Panc1 (cell line): Measurements from ENCODE around the gene LRPPRC. TPM values are rescaled to one million over a fixed set of nuclear protein-coding genes. Genes with fewer than 3 reads are reported as not detected.
A peak's percentile ranks its signal among the peaks of the same experiment; 100 is the strongest.

ENCODE experiments used
- ATAC-seq: fragments of 200-7000 bp; cut with Tn5 transposase; 2 replicates; pipeline ENCODE4 v1.9.1; 2020; ENCODE audit warnings: mild to moderate bottlenecking, moderate library complexity
- BruUV-seq: library from RNA; stranded (reverse); fragments of 400-500 nt; replicated peaks from 2 replicates; lab custom pipeline; 2021; lab: Mats Ljungman, UMichigan
- CTCF ChIA-PET: fragments of 300-600 bp; sonication (Branson Sonifier 250); formaldehyde crosslinking; loops from one replicate; lab custom pipeline; 2022; ENCODE audit warnings: antibody characterized with exemption; lab: Charles Lee
- POLR2A ChIA-PET: fragments of 300-600 bp; sonication (Branson Sonifier 250); formaldehyde crosslinking; loops from one replicate; lab custom pipeline; 2022; ENCODE audit warnings: antibody characterized with exemption; lab: Charles Lee
- DNase-seq: peaks from one replicate; pipeline ENCODE4 v3.0.0-alpha.2; 2010; ENCODE audit warnings: low read depth, low spot score
- H3K27ac ChIP-seq: 2 replicates; pipeline ENCODE4 v1.5.1; 2011; ENCODE audit warnings: mild to moderate bottlenecking, low read length, inconsistent platforms
- H3K27me3 ChIP-seq: fragments of 200-500 bp; sonication (Bioruptor generic); 2 replicates; pipeline ENCODE4 v1.6.0; 2014; ENCODE audit warnings: low read length, inconsistent platforms; ENCODE audit not compliant: control insufficient read depth, insufficient read depth
- H3K36me3 ChIP-seq: fragments of 200-500 bp; sonication (Bioruptor generic); 2 replicates; pipeline ENCODE4 v1.5.1; 2014; ENCODE audit warnings: inconsistent platforms, mild to moderate bottlenecking, low read length, moderate library complexity; ENCODE audit not compliant: control insufficient read depth, insufficient read depth
- H3K4me1 ChIP-seq: 2 replicates; pipeline ENCODE4 v1.5.1; 2011; ENCODE audit warnings: inconsistent platforms, mild to moderate bottlenecking, low read length, moderate library complexity; ENCODE audit not compliant: control insufficient read depth, insufficient read depth
- H3K4me3 ChIP-seq, 2 experiments: 2 replicates each; pipeline ENCODE4 v1.5.1; 2011 to 2012; ENCODE audit warnings: low read depth in 2 of 2, low read length in 2 of 2, mild to moderate bottlenecking in 2 of 2, inconsistent platforms in 1 of 2, moderate library complexity in 1 of 2
- H3K9me3 ChIP-seq: fragments of 200-500 bp; sonication (Bioruptor generic); 2 replicates; pipeline ENCODE4 v1.5.1; 2014; ENCODE audit warnings: low read depth, mild to moderate bottlenecking, inconsistent platforms, low read length, moderate library complexity; ENCODE audit not compliant: control insufficient read depth, insufficient read depth
- CTCF ChIP-seq: fragments of 450-650 bp; IDR thresholded peaks from 2 replicates; pipeline ENCODE4 v1.5.1; 2017; ENCODE audit warnings: mild to moderate bottlenecking
- POLR2AphosphoS5 ChIP-seq: IDR thresholded peaks from 2 replicates; pipeline ENCODE4 v1.6.1; 2012; ENCODE audit warnings: mild to moderate bottlenecking, low read depth, low read length, moderate library complexity
- REST ChIP-seq, 2 experiments: IDR thresholded peaks; 2 replicates each; pipeline ENCODE4 v1.6.1; 2011 to 2012; ENCODE audit warnings: low read depth in 2 of 2, control low read depth in 1 of 2, low read length in 1 of 2, mild to moderate bottlenecking in 1 of 2, moderate library complexity in 1 of 2; ENCODE audit not compliant: insufficient read depth in 1 of 2
- SIN3A ChIP-seq: IDR thresholded peaks from 2 replicates; pipeline ENCODE4 v1.6.1; 2012; ENCODE audit warnings: low read depth, mild to moderate bottlenecking, low read length, moderate library complexity, borderline replicate concordance; ENCODE audit not compliant: insufficient read depth
- TCF7L2 ChIP-seq: IDR thresholded peaks from 2 replicates; pipeline ENCODE4 v1.6.1; 2011; ENCODE audit warnings: mild to moderate bottlenecking, low read depth, low read length, inconsistent platforms
- in situ Hi-C: cut with HindIII; loops from 2 replicates; pipeline ENCODE4 v1.10.0; 2016; ENCODE audit warnings: low sequenced_read_pairs, low pct_unique_long_range_greater_than_20kb
- intact Hi-C: fragments of 100-400 bp; cut with micrococcal nuclease; formaldehyde crosslinking; loops from one replicate; pipeline ENCODE4 v1.10.0; 2022; ENCODE audit not compliant: unreplicated experiment
- total RNA-seq: library from RNA; stranded (reverse); gene quantifications from one replicate; pipeline ENCODE4 v1.2.1, GENCODE V29; 2021; ENCODE audit not compliant: unreplicated experiment

Gene LRPPRC
- total RNA-seq, 1 experiment from 2014 or later: 207 TPM

- TF ChIP-seq REST (IDR thresholded peaks at IDR 0.05; ENCODE audit: insufficient read depth in 1 of 2, low read depth in 2 of 2, low read length in 1 of 2) (no peak), CTCF (peak; percentile 64)
- Histone ChIP-seq H3K27me3 (no peaks in the 10 kb centered on the region), H3K9me3 (no peaks in the 10 kb centered on the region), H3K36me3 (peaks cover 88% of the 10 kb centered on the region), H3K4me3 (no peak overlapping the region), H3K27ac (no peak overlapping the region), H3K4me1 (peaks cover 11% of the 10 kb centered on the region)
- POLR2A ChIA-PET: no interaction called here
- ATAC-seq (peak; percentile 64; the same call in 1 of the 2 replicates), DNase-seq (no peak)
- BruUV-seq: no TSS peak
- CTCF ChIA-PET: interaction anchor here (0.6 kb wide), 1 partner anchor 14 kb away, joined by 3 read pairs; no protein-coding TSS in a partner anchor
- in situ Hi-C loops (no loop called here), intact Hi-C loops (no loop called here)
Measured at GRCh38 chr2:43898134-43898837, 97.5 kb downstream of the LRPPRC start.

GRCh38 chr2:43897492-43897891 lies 98.3 kb downstream of the LRPPRC start:
- H3K4me1 ChIP-seq: peaks cover 11% of the 10 kb centered on the region
- POLR2A ChIA-PET: no interaction called here
- H3K27ac ChIP-seq: no peak overlapping the region
- H3K4me3 ChIP-seq: no peak overlapping the region
- CTCF ChIA-PET: no interaction called here
- no peaks in the 10 kb centered on the region for H3K9me3 ChIP-seq
- DNase-seq: no peak
- BruUV-seq: no TSS peak
- in situ Hi-C loops: no loop called here
- intact Hi-C loops: no loop called here
- no peaks in the 10 kb centered on the region for H3K27me3 ChIP-seq
- peaks cover 91% of the 10 kb centered on the region for H3K36me3 ChIP-seq
- TF ChIP-seq SIN3A (no peak), TCF7L2 (no peak), REST (IDR thresholded peaks at IDR 0.05; ENCODE audit: insufficient read depth in 1 of 2, low read depth in 2 of 2, low read length in 1 of 2) (no peak), CTCF (no peak), POLR2AphosphoS5 (no peak)
- ATAC-seq: no peak
